OCI-M1 (cell line): ENCODE results near the gene RPRD2.

Experiments used
- DNase-seq: peaks from one replicate; lab custom pipeline; 2025; lab: John Stamatoyannopoulos, UW

RPRD2 gene

GRCh38 chr1:150472601-150473200, 108.8 kb downstream of the RPRD2 start:
- no peak for DNase-seq

GRCh38 chr1:150473659-150474058, 109.7 kb downstream of the RPRD2 start:
- no peak for DNase-seq

GRCh38 chr1:150474869-150475268, 110.9 kb downstream of the RPRD2 start:
- no peak for DNase-seq

- no peak for DNase-seq
These were observed 112.8 kb downstream of the RPRD2 start for GRCh38 chr1:150476754-150477153.

GRCh38 chr1:150477320-150477719, 113.4 kb downstream of the RPRD2 start:
- DNase-seq = no peak

GRCh38 chr1:150477733-150478132, 113.8 kb downstream of the RPRD2 start:
- no peak for DNase-seq

GRCh38 chr1:150479370-150479769, 115.4 kb downstream of the RPRD2 start:
- no peak for DNase-seq

GRCh38 chr1:150479927-150480352, 116.0 kb downstream of the RPRD2 start:
- no peak for DNase-seq

- DNase-seq = no peak
These were observed 120.5 kb downstream of the RPRD2 start for GRCh38 chr1:150484431-150484830.

- peak; percentile 70 for DNase-seq
These were observed 120.9 kb downstream of the RPRD2 start for GRCh38 chr1:150484861-150485260.

GRCh38 chr1:150486966-150487762, 123.2 kb downstream of the RPRD2 start, which contains the start of gene TARS2:
TSS of gene TARS2 (plus strand) at chr1:150487419. CDS start at chr1:150487451, 32 bp downstream.
- peak; percentile 100 for DNase-seq

GRCh38 chr1:150487763-150488115, 123.8 kb downstream of the RPRD2 start:
- DNase-seq = no peak

GRCh38 chr1:150493175-150493574, 129.2 kb downstream of the RPRD2 start:
- no peak for DNase-seq

- DNase-seq = no peak
These were observed 134.4 kb downstream of the RPRD2 start for GRCh38 chr1:150498342-150498741.

- DNase-seq = no peak
These were observed 141.5 kb downstream of the RPRD2 start for GRCh38 chr1:150505431-150505830.

GRCh38 chr1:150507912-150508864, 144.2 kb downstream of the RPRD2 start, which contains the start of gene ECM1:
TSS of gene ECM1 (plus strand) at chr1:150508109. CDS start at chr1:150508210, 101 bp downstream.
- DNase-seq = peak; percentile 67

GRCh38 chr1:150508982-150509381, 145.0 kb downstream of the RPRD2 start:
- DNase-seq = no peak

GRCh38 chr1:150511551-150511950, 147.6 kb downstream of the RPRD2 start:
- DNase-seq = no peak

- no peak for DNase-seq
These were observed 148.2 kb downstream of the RPRD2 start for GRCh38 chr1:150511985-150512660.

- DNase-seq = no peak
These were observed 148.9 kb downstream of the RPRD2 start for GRCh38 chr1:150512846-150513245.

- no peak for DNase-seq
These were observed 149.4 kb downstream of the RPRD2 start for GRCh38 chr1:150513351-150513791.

- DNase-seq = no peak
These were observed 150.3 kb downstream of the RPRD2 start for GRCh38 chr1:150514260-150514659.
